Ovary (tissue), 9 donors: Measurements from ENCODE around the gene NUDT5. TPM values are rescaled to one million over a fixed set of nuclear protein-coding genes. Genes with fewer than 3 reads are reported as not detected.
A peak's percentile ranks its signal among the peaks of the same experiment; 100 is the strongest.

Experiments
- DNase-seq, 5 donors: peaks; one replicate each; pipeline ENCODE4 v3.0.0-alpha.2; 2019 to 2020
- H3K27ac ChIP-seq, 2 donors: fragments of 200-600 bp; one replicate each; pipeline versions ENCODE4 v1.5.1 to v1.8.0; 2019 to 2022
- H3K27me3 ChIP-seq: fragments of 200-600 bp; one replicate; pipeline ENCODE4 v1.8.0; 2022
- H3K36me3 ChIP-seq: fragments of 200-600 bp; sonication (generic); one replicate; pipeline ENCODE4 v1.5.1; 2019
- H3K4me1 ChIP-seq: one replicate; pipeline ENCODE4 v1.8.1; 2013; ENCODE audit warnings: mild to moderate bottlenecking, moderate library complexity; ENCODE audit not compliant: insufficient read depth
- H3K4me3 ChIP-seq: fragments of 200-600 bp; sonication (generic); one replicate; pipeline ENCODE4 v1.5.1; 2017
- H3K9me3 ChIP-seq, 2 donors: fragments of 200-600 bp in 1 of 2; sonication (generic) in 1 of 2; one replicate each; pipeline versions ENCODE4 v1.5.1 to v1.8.1; 2013 to 2019; ENCODE audit warnings: mild to moderate bottlenecking in 1 of 2, moderate library complexity in 1 of 2
- CTCF ChIP-seq, 3 donors: fragments of 450-650 bp in 2 of 3; fragments of 200-600 bp in 1 of 3; IDR thresholded peaks; one replicate each; pipeline versions ENCODE4 v1.5.1 to v1.8.0; 2016 to 2022; ENCODE audit warnings: antibody characterized with exemption in 3 of 3, mild to moderate bottlenecking in 1 of 3
- EP300 ChIP-seq: sonication (generic); formaldehyde crosslinking; IDR thresholded peaks from one replicate; pipeline ENCODE4 v1.6.1; 2017; ENCODE audit warnings: antibody characterized with exemption
- POLR2A ChIP-seq: fragments of 450-650 bp; IDR thresholded peaks from one replicate; pipeline ENCODE4 v1.6.1; 2017; ENCODE audit warnings: antibody characterized with exemption, mild to moderate bottlenecking, moderate library complexity
- WGBS, 3 donors: extraction: QIAGEN DNeasy Blood & Tissue Kit in 1 of 3; methylation state at CpG; one replicate each; pipeline versions ENCODE4 v1.1.5 to v1.1.7; 2013 to 2017; 5-methylcytosine and 5-hydroxymethylcytosine counted together
- intact Hi-C, 4 donors: fragments of 100-400 bp; cut with DNase I; formaldehyde crosslinking; loops; one replicate each; pipeline versions ENCODE4 v1.11.0 to v1.15.1; 2022 to 2023
- microRNA counts: library from miRNA; unstranded; fragments of <30 nt; microRNA quantifications from one replicate; lab custom pipeline; 2016
- microRNA-seq, 3 donors: library from miRNA; unstranded; fragments of <30 nt; microRNA quantifications; one replicate each; pipeline versions ENCODE4 to v1.2.0, GENCODE V29; 2019 to 2020
- polyA plus RNA-seq, 2 donors: library from polyadenylated mRNA; stranded (reverse); fragments of 200-250 nt in 1 of 2; fragments of 350-450 nt in 1 of 2; fragmentation: Illumina TruSeq in 1 of 2; extraction: RNeasy Lipid Tissue Mini Kit (QIAGEN cat#74804) in 1 of 2; gene quantifications; one replicate each; pipeline ENCODE4 v1.2.3, GENCODE V29; 2013 to 2014
- small RNA-seq: library from RNA; depleted of rRNA; stranded (forward); fragments of <200 nt; gene quantifications from one replicate; pipeline ENCODE3, GENCODE V24; 2016
- total RNA-seq, 7 donors: library from RNA; depleted of rRNA in 2 of 7; stranded (reverse); fragments of >200 nt in 2 of 7; fragmentation: NEBNext Ultra II Directional in 3 of 7; extraction: Animal tissue kit (Norgen Biotek cat#: 25700) in 3 of 7; gene quantifications; one replicate each; pipeline versions ENCODE4 v1.1.0 to v1.2.4, GENCODE V29; 2016 to 2023
- donor health status: DM: no; HTN: no; CAD: no; lungs with moderate emphysema.
- donor health status: DM: no; HTN: no; CAD: no.
- donor health status: Bipolar disorder and iron deficiency.
- donor health status: DM: yes; HTN: yes; CAD: no.
- donor health status: DM: no; HTN: no; CAD: no.
- donor health status: DM: yes; HTN: yes; CAD: no.

NUDT5 gene
- total and polyA plus RNA-seq, 9 donors = 15.8 to 56.5 (median 24.7) TPM

GRCh38 chr10:12129222-12130111 is 66.2 kb downstream of the NUDT5 start, which contains the start of gene SEC61A2:
Gene SEC61A2, plus strand, starts transcription at chr10:12129677. Its CDS starts 111 bp downstream, at chr10:12129788.
- TF ChIP-seq POLR2A (peak; percentile 33), EP300 (no peak), CTCF (IDR thresholded peaks at IDR 0.05) (no peak)
- peak within 1 kb of the TSS; percentile 65 for H3K4me3 ChIP-seq
- DNase-seq = peak; percentile 94 to 98 (median 98)
- WGBS, 3 donors = 0 to 1% (median 1%) methylated on average over 63 to 108 of the region's 108 CpGs
- no peaks in the 10 kb centered on the region for H3K9me3 ChIP-seq
- no peaks in the 10 kb centered on the region for H3K27me3 ChIP-seq
- H3K27ac ChIP-seq = peak within 1 kb of the TSS; percentile 59 to 78
- no peaks in the 10 kb centered on the region for H3K36me3 ChIP-seq
- intact Hi-C loops = loop anchor here in 1 of 4 donors (5.0 kb wide), 1 partner anchor 87 kb away; the partner anchor contains the start of gene UPF2
- no peaks in the 10 kb centered on the region for H3K4me1 ChIP-seq

GRCh38 chr10:12121673-12122072 is 74.0 kb downstream of the NUDT5 start:
- no peak for TF ChIP-seq POLR2A
- no peak for TF ChIP-seq CTCF (IDR thresholded peaks at IDR 0.05)
- no peak for TF ChIP-seq EP300
- intact Hi-C loops = no loop called here
- no peak for DNase-seq
- no peaks in the 10 kb centered on the region for H3K36me3 ChIP-seq
- no peaks in the 10 kb centered on the region for H3K9me3 ChIP-seq
- H3K4me3 ChIP-seq = no peak overlapping the region
- H3K4me1 ChIP-seq = no peaks in the 10 kb centered on the region
- WGBS, 3 donors = 87 to 92% (median 92%) methylated on average over 4 of the region's 4 CpGs
- H3K27me3 ChIP-seq = no peaks in the 10 kb centered on the region
- H3K27ac ChIP-seq = no peak overlapping the region

MicroRNAs within 50 kb of the gene (microRNA counts, 767-probe panel; counts per million panel counts)
- 530 counts per million, percentile 78 among the panel's probes with 10 or more counts for microRNA hsa-miR-548ak (lab: Ali Mortazavi, UCI)

Small RNA genes lying within 50 kb of the gene (microRNA-seq; reads per million reads assigned to microRNA genes)
- gene MIR548AK = 0 reads per million in 3 donors

Small RNA genes lying within 50 kb of the gene (small RNA-seq; reads per million reads assigned to genes)
- gene MIR548AK (not detected), gene RNU6-88P (not detected)

Other genes with a start within 250 kb of the NUDT5 start
- 10 to 100 TPM; 12.5 to 22.9 (median 19.6) TPM for gene UPF2, start 153.1 kb downstream of the NUDT5 start, total RNA-seq
- gene UPF2, start 153.1 kb downstream of the NUDT5 start, polyA plus RNA-seq = 10 to 100 TPM; 16.8 to 20.9 TPM
- 10 to 100 TPM; 10.3 to 33.2 (median 26.4) TPM for gene DHTKD1, start 126.9 kb downstream of the NUDT5 start, total RNA-seq
- 10 to 100 TPM; 13.5 to 30.7 TPM for gene DHTKD1, start 126.9 kb downstream of the NUDT5 start, polyA plus RNA-seq
- 10 to 100 TPM in 3 of 7 donors, 1 to 10 TPM in 4; 7.4 to 13.4 (median 9.5) TPM for gene SEC61A2, start 66.2 kb downstream of the NUDT5 start, total RNA-seq
- gene SEC61A2, start 66.2 kb downstream of the NUDT5 start, polyA plus RNA-seq = 10 to 100 TPM in 1 of 2 donors, 1 to 10 TPM in 1; 7.4 to 11.0 TPM
- 10 to 100 TPM; 22.1 to 52.4 (median 33.7) TPM for gene CDC123, start 297 bp upstream of the NUDT5 start, total RNA-seq
- 10 to 100 TPM; 37.6 to 59.1 TPM for gene CDC123, start 297 bp upstream of the NUDT5 start, polyA plus RNA-seq
- 10 to 100 TPM in 1 of 7 donors, 1 to 10 TPM in 6; 1.8 to 11.7 (median 5.5) TPM for gene CAMK1D, start 153.7 kb upstream of the NUDT5 start, total RNA-seq
- gene CAMK1D, start 153.7 kb upstream of the NUDT5 start, polyA plus RNA-seq = 1 to 10 TPM; 2.4 to 7.5 TPM